Large intestine (tissue), 3 donors: ENCODE data around the gene KCNH6. TPM values are rescaled to one million over a fixed set of nuclear protein-coding genes. Genes with fewer than 3 reads are reported as not detected.

Experiments used
- DNase-seq, 2 donors: peaks; one replicate each; pipeline versions ENCODE4 v3.0.0 to v3.0.0-alpha.2; 2013
- H3K27ac ChIP-seq: one replicate; pipeline ENCODE4 v1.5.1; 2013; ENCODE audit warnings: low read length
- H3K27me3 ChIP-seq: 2 replicates; pipeline ENCODE4 v1.6.1; 2013; ENCODE audit warnings: low read length; ENCODE audit not compliant: control insufficient read depth, insufficient read depth
- H3K36me3 ChIP-seq: 2 replicates; pipeline ENCODE4 v1.6.1; 2013; ENCODE audit warnings: low read length; ENCODE audit not compliant: control insufficient read depth, insufficient read depth
- H3K4me1 ChIP-seq: one replicate; pipeline ENCODE4 v1.6.1; 2013; ENCODE audit warnings: low read length; ENCODE audit not compliant: control insufficient read depth, insufficient read depth
- H3K4me3 ChIP-seq: one replicate; pipeline ENCODE4 v1.5.1; 2013; ENCODE audit warnings: low read length
- H3K9me3 ChIP-seq: one replicate; pipeline ENCODE4 v1.6.1; 2013; ENCODE audit warnings: mild to moderate bottlenecking, low read depth, low read length, moderate library complexity; ENCODE audit not compliant: control insufficient read depth
- WGBS: methylation state at CpG from one replicate; pipeline ENCODE4 v1.1.5; 2013; ENCODE audit warnings: low lambda C conversion rate; ENCODE audit not compliant: insufficient coverage; 5-methylcytosine and 5-hydroxymethylcytosine counted together
- polyA plus RNA-seq: library from polyadenylated mRNA; unstranded; fragments of 120-200 nt; gene quantifications from one replicate; pipeline ENCODE4 v1.2.1, GENCODE V29; 2013

Gene KCNH6
- polyA plus RNA-seq, 1 donor, result 6.9 TPM

GRCh38 chr17:63587770-63588169, 64.6 kb downstream of the KCNH6 start:
- H3K9me3 ChIP-seq, result no peaks in the 10 kb centered on the region
- WGBS, result no CpG with 5 or more reads among the region's 5 CpGs
- H3K4me3 ChIP-seq, result no peak overlapping the region
- no peak for DNase-seq
- no peak overlapping the region for H3K27ac ChIP-seq
- no peaks in the 10 kb centered on the region for H3K4me1 ChIP-seq
- H3K27me3 ChIP-seq, result no peaks in the 10 kb centered on the region
- H3K36me3 ChIP-seq, result peaks cover 84% of the 10 kb centered on the region

GRCh38 chr17:63588797-63589196, 65.6 kb downstream of the KCNH6 start:
- no peak overlapping the region for H3K4me3 ChIP-seq
- no CpG with 5 or more reads among the region's 11 CpGs for WGBS
- no peaks in the 10 kb centered on the region for H3K27me3 ChIP-seq
- no peak overlapping the region for H3K27ac ChIP-seq
- H3K36me3 ChIP-seq, result peaks cover 82% of the 10 kb centered on the region
- H3K9me3 ChIP-seq, result no peaks in the 10 kb centered on the region
- no peaks in the 10 kb centered on the region for H3K4me1 ChIP-seq
- DNase-seq, result no peak

GRCh38 chr17:63589646-63590045, 66.5 kb downstream of the KCNH6 start:
- Histone ChIP-seq H3K4me3 (no peak overlapping the region), H3K27me3 (no peaks in the 10 kb centered on the region), H3K36me3 (peaks cover 77% of the 10 kb centered on the region), H3K9me3 (no peaks in the 10 kb centered on the region), H3K27ac (no peak overlapping the region), H3K4me1 (no peaks in the 10 kb centered on the region)
- DNase-seq, result no peak
- no CpG with 5 or more reads among the region's 1 CpG for WGBS

- Histone ChIP-seq H3K9me3 (no peaks in the 10 kb centered on the region), H3K4me1 (no peaks in the 10 kb centered on the region), H3K27me3 (no peaks in the 10 kb centered on the region), H3K27ac (no peak overlapping the region), H3K4me3 (no peak overlapping the region), H3K36me3 (peaks cover 57% of the 10 kb centered on the region)
- no CpG with 5 or more reads among the region's 3 CpGs for WGBS
- no peak for DNase-seq
Observed at GRCh38 chr17:63592797-63593196, 69.6 kb downstream of the KCNH6 start.

GRCh38 chr17:63595132-63595531, 72.0 kb downstream of the KCNH6 start:
- Histone ChIP-seq H3K27me3 (no peaks in the 10 kb centered on the region), H3K4me3 (no peak overlapping the region), H3K9me3 (no peaks in the 10 kb centered on the region), H3K36me3 (peaks cover 38% of the 10 kb centered on the region), H3K27ac (no peak overlapping the region), H3K4me1 (no peaks in the 10 kb centered on the region)
- WGBS, result no CpG with 5 or more reads among the region's 3 CpGs
- DNase-seq, result no peak

Other genes starting within 250 kb of the KCNH6 start
- 35.0 TPM for gene CYB561, start 77.1 kb upstream of the KCNH6 start, polyA plus RNA-seq
- 244 TPM for gene ACE, start 46.3 kb upstream of the KCNH6 start, polyA plus RNA-seq
- gene DCAF7, start 27.1 kb downstream of the KCNH6 start, polyA plus RNA-seq, result 77.5 TPM
- gene TACO1, start 77.5 kb downstream of the KCNH6 start, polyA plus RNA-seq, result 20.3 TPM
- 16.5 TPM for gene MAP3K3, start 99.1 kb downstream of the KCNH6 start, polyA plus RNA-seq
- gene LIMD2, start 176.8 kb downstream of the KCNH6 start, polyA plus RNA-seq, result 19.4 TPM
- gene STRADA, start 218.4 kb downstream of the KCNH6 start, polyA plus RNA-seq, result 43.3 TPM